GM12872 (cell line): Measurements from ENCODE around the gene LOXL3.
A peak's percentile ranks its signal among the peaks of the same experiment; 100 is the strongest.

Source experiments
- TF ChIP-seq, protein P1 (sequence below): IDR thresholded peaks from 3 replicates; pipeline ENCODE4 v1.5.1; 2011; ENCODE audit warnings: low read depth, mild to moderate bottlenecking, low read length, moderate library complexity; ENCODE audit not compliant: insufficient read depth

LOXL3 gene

DNA sequence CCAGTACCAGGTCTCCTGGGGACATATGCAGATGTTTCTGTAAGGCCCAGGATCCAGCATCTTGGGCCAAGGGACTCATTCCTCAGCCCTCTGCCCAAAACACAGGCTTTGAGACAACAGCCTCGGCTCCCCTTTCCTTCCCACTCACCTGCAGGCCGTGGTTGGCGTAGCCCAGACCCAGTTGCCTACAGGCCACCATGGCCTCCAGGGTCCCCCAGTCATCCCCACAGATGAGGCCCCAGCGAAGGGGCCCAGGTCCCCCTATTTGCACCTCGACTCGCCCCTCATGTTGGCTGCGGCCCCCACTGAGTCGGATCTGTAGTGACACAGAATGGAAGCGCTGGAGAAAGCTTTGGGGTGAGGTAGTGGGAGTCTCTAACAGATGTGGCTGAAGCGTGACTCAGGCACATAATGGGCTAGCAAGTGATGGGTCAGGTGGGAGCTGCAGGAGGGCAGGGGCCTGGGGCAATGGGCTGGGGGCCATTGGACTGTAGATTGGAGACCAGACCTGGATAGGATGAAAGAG lies 18.2 kb downstream of the LOXL3 start:
- TF ChIP-seq, protein P1, sequence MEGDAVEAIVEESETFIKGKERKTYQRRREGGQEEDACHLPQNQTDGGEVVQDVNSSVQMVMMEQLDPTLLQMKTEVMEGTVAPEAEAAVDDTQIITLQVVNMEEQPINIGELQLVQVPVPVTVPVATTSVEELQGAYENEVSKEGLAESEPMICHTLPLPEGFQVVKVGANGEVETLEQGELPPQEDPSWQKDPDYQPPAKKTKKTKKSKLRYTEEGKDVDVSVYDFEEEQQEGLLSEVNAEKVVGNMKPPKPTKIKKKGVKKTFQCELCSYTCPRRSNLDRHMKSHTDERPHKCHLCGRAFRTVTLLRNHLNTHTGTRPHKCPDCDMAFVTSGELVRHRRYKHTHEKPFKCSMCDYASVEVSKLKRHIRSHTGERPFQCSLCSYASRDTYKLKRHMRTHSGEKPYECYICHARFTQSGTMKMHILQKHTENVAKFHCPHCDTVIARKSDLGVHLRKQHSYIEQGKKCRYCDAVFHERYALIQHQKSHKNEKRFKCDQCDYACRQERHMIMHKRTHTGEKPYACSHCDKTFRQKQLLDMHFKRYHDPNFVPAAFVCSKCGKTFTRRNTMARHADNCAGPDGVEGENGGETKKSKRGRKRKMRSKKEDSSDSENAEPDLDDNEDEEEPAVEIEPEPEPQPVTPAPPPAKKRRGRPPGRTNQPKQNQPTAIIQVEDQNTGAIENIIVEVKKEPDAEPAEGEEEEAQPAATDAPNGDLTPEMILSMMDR, result no peak

DNA sequence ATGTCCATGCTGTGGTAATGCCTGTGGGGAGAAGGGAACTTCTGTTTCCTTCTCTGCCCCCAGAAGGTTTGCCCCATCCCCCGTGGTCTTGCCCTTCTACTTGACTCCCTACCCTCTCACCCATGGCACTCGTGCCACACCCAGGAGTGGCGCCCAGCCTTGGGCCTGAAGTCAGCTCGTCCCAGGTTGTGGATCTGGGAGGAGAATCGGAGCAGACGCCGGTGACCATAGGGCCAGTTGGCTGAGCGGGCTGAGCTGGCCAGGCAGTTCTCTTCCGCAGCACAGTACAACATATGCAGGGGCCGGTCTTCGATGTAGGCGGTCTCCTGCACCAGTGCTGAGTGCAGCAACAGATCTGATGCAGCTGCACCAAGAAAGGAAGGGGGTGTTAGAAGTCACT lies 19.3 kb downstream of the LOXL3 start:
- TF ChIP-seq, protein P1, result no peak

DNA sequence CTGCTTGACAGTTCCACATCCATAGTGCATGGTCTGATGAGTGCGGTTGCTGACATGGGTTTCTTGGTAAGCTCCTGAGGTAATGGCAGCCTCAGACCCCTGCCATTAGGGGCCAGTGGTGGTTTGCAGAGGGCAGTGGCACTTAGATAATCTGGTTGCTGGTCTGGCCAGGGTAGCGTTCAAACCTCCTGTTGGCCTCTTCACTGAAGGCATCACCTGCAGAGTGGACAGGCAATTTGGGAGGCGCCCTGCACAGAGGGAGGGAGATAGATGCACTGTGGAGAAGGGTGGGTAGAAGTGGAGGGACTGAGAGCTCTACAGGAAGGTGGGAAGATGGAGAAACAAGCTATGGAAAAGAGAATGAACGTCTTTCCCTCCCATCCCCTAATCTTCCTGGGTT lies 20.3 kb downstream of the LOXL3 start:
- TF ChIP-seq, protein P1, result no peak

DNA sequence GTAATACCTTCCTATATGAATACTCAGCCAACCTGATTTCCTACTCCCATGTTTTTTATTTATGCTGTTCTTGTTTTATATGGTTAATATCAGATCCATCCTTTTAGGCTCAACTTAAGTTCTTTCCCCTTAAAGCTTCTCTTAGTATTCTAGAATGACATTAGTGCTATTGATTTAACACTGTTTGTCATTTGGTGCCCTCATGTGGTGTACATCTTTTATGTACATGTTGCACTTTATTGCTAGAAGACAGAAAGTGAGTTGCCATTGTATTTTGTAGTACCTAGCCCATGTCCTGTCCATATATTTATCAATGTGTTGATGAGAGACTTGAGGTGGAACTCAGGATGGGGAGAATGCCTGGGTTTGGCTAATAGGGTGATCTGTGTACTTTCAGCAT lies 21.5 kb downstream of the LOXL3 start:
- TF ChIP-seq, protein P1, result peak; percentile 24; the same call in 1 of the 3 replicates

DNA sequence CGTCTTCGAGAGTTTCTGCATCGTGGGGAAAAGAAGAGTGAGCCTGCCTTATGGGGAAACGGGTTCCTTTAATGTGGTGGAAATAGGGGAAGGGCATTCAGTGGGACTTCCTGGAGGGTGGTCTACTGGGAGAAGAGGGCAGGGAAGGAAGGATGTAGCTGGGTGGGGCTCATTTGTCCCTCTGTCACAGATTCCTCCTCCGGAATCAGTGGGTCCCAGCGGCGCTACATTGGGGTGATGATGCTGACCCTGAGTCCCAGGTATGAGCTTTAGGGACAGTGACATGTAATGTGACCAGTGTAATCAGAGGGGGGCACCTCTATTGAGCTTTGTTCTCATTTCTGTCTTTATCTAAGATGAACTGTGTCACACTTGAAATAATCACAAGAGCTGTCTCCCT lies 22.1 kb downstream of the LOXL3 start:
- TF ChIP-seq, protein P1, result no peak

DNA sequence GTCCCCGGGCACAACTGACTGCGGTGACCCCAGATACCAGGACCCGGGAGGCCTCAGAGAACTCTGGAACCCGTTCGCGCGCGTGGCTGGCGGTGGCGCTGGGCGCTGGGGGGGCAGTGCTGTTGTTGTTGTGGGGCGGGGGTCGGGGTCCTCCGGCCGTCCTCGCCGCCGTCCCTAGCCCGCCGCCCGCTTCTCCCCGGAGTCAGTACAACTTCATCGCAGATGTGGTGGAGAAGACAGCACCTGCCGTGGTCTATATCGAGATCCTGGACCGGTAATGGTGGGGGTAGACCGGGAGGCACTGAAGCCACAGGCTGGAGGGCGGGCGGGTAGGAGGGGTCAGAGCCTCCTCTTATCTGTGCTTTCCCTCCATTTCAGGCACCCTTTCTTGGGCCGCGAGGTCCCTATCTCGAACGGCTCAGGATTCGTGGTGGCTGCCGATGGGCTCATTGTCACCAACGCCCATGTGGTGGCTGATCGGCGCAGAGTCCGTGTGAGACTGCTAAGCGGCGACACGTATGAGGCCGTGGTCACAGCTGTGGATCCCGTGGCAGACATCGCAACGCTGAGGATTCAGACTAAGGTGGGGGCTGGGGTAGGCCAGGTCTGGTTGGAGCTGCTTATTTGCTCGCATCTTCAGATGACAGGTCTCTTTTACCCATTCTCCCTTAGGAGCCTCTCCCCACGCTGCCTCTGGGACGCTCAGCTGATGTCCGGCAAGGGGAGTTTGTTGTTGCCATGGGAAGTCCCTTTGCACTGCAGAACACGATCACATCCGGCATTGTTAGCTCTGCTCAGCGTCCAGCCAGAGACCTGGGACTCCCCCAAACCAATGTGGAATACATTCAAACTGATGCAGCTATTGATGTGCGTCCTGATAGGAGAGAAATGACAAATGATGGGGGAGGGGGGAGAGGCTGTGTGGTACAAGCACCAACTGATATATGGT lies 23.2 kb downstream of the LOXL3 start:
- TF ChIP-seq, protein P1, result no peak

DNA sequence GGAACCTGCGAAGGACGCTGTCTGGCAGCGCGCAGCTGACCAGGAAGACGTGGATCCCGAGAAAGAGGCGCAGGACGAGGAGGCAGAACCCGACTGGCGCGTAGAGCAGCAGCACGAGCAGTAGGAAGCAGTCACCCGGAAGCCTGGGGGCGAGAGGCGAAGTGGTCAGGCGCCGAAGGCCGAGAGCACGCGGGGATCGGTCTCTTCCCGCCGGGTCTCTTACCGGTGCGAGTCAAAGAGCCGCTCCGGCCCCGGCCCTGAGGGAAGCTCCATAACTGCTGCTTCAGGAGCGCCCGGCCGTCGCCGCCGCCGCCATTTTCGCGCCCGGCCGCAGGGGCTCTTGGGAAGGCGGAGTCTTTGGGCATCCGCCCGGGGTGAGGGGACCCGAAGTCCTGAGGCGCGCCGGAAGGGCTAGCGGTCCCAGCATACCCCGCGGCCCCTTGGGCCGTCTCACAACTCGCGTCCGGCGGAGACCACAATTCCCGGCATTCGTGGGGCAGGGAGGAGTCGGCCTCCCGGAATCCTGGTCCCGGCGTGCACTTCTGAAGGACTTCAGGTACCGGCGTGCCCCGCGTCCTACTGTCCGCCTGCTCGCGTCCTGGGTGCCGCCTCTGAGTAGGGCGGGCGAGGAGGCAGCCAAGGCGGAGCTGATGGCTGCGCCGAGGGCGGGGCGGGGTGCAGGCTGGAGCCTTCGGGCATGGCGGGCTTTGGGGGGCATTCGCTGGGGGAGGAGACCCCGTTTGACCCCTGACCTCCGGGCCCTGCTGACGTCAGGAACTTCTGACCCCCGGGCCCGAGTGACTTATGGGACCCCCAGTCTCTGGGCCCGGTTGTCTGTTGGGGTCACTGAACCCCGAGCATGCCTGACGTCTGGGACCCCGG lies 24.1 kb downstream of the LOXL3 start, which contains the start of the genes AUP1 and HTRA2:
AUP1 (minus strand) TSS at position 350 of the 882 bp plus-strand sequence; CDS start at position 273, 77 bp downstream.
HTRA2 (plus strand) TSS at position 577 of the 882 bp plus-strand sequence; CDS start at position 651, 74 bp downstream.
- TF ChIP-seq, protein P1, result no peak
